ENCODE results near the gene VWF.

The VWF gene

GRCh38 chr12:5969974-5970690, 154.3 kb downstream of the VWF start:
- H3K4me3 ChIP-seq (ENCODE audit: low read length): no peak overlapping the region
- no peaks in the 10 kb centered on the region for H3K27me3 ChIP-seq (ENCODE audit: control insufficient read depth, insufficient read depth, low read length)
- no peak overlapping the region for H3K27ac ChIP-seq (ENCODE audit: low read length)
- no peak overlapping the region for H3K9ac ChIP-seq (ENCODE audit: low read length)
- H3K4me1 ChIP-seq (ENCODE audit: control insufficient read depth, low read depth, low read length): peaks cover 15% of the 10 kb centered on the region
- no peaks in the 10 kb centered on the region for H3K9me3 ChIP-seq (ENCODE audit: control insufficient read depth, low read depth, low read length)
- H3K36me3 ChIP-seq (ENCODE audit: control insufficient read depth, low read depth, low read length): no peaks in the 10 kb centered on the region

GRCh38 chr12:5969156-5969973, 155.1 kb downstream of the VWF start:
- Histone ChIP-seq H3K4me1 (ENCODE audit: control insufficient read depth, low read depth, low read length) (peaks cover 22% of the 10 kb centered on the region), H3K36me3 (ENCODE audit: control insufficient read depth, low read depth, low read length) (no peaks in the 10 kb centered on the region), H3K27ac (ENCODE audit: low read length) (no peak overlapping the region), H3K9ac (ENCODE audit: low read length) (no peak overlapping the region), H3K9me3 (ENCODE audit: control insufficient read depth, low read depth, low read length) (no peaks in the 10 kb centered on the region), H3K27me3 (ENCODE audit: control insufficient read depth, insufficient read depth, low read length) (no peaks in the 10 kb centered on the region), H3K4me3 (ENCODE audit: low read length) (no peak overlapping the region)

GRCh38 chr12:5967645-5968415, 156.6 kb downstream of the VWF start:
- no peak overlapping the region for H3K4me3 ChIP-seq (ENCODE audit: low read length)
- no peaks in the 10 kb centered on the region for H3K27me3 ChIP-seq (ENCODE audit: control insufficient read depth, insufficient read depth, low read length)

GRCh38 chr12:5966486-5967095, 157.9 kb downstream of the VWF start:
- peaks cover 29% of the 10 kb centered on the region for H3K4me1 ChIP-seq (ENCODE audit: control insufficient read depth, low read depth, low read length)
- H3K27me3 ChIP-seq (ENCODE audit: control insufficient read depth, insufficient read depth, low read length): no peaks in the 10 kb centered on the region
- no peak overlapping the region for H3K4me3 ChIP-seq (ENCODE audit: low read length)
- no peaks in the 10 kb centered on the region for H3K36me3 ChIP-seq (ENCODE audit: control insufficient read depth, low read depth, low read length)
- no peak overlapping the region for H3K9ac ChIP-seq (ENCODE audit: low read length)
- H3K9me3 ChIP-seq (ENCODE audit: control insufficient read depth, low read depth, low read length): no peaks in the 10 kb centered on the region
- no peak overlapping the region for H3K27ac ChIP-seq (ENCODE audit: low read length)

More at GRCh38 chr12:5967645-5968415, 156.6 kb downstream of the VWF start:
- no peaks in the 10 kb centered on the region for H3K9me3 ChIP-seq (ENCODE audit: control insufficient read depth, low read depth, low read length)
- no peak overlapping the region for H3K27ac ChIP-seq (ENCODE audit: low read length)
- no peaks in the 10 kb centered on the region for H3K36me3 ChIP-seq (ENCODE audit: control insufficient read depth, low read depth, low read length)
- no peak overlapping the region for H3K9ac ChIP-seq (ENCODE audit: low read length)
- H3K4me1 ChIP-seq (ENCODE audit: control insufficient read depth, low read depth, low read length): peaks cover 29% of the 10 kb centered on the region

- H3K4me1 ChIP-seq (ENCODE audit: control insufficient read depth, low read depth, low read length): peaks cover 29% of the 10 kb centered on the region
- H3K9me3 ChIP-seq (ENCODE audit: control insufficient read depth, low read depth, low read length): no peaks in the 10 kb centered on the region
- no peaks in the 10 kb centered on the region for H3K27me3 ChIP-seq (ENCODE audit: control insufficient read depth, insufficient read depth, low read length)
- no peaks in the 10 kb centered on the region for H3K36me3 ChIP-seq (ENCODE audit: control insufficient read depth, low read depth, low read length)
- H3K9ac ChIP-seq (ENCODE audit: low read length): no peak overlapping the region
- peak overlapping the region; percentile 26 for H3K4me3 ChIP-seq (ENCODE audit: low read length)
- no peak overlapping the region for H3K27ac ChIP-seq (ENCODE audit: low read length)
Measured at GRCh38 chr12:5965950-5966383, 158.5 kb downstream of the VWF start.

GRCh38 chr12:5964913-5965900, 159.3 kb downstream of the VWF start:
- Histone ChIP-seq H3K27me3 (ENCODE audit: control insufficient read depth, insufficient read depth, low read length) (no peaks in the 10 kb centered on the region), H3K9me3 (ENCODE audit: control insufficient read depth, low read depth, low read length) (no peaks in the 10 kb centered on the region), H3K4me1 (ENCODE audit: control insufficient read depth, low read depth, low read length) (peaks cover 29% of the 10 kb centered on the region), H3K4me3 (ENCODE audit: low read length) (peak overlapping the region; percentile 26), H3K36me3 (ENCODE audit: control insufficient read depth, low read depth, low read length) (no peaks in the 10 kb centered on the region), H3K9ac (ENCODE audit: low read length) (no peak overlapping the region), H3K27ac (ENCODE audit: low read length) (no peak overlapping the region)

GRCh38 chr12:5963515-5963914, 161.0 kb downstream of the VWF start:
- H3K4me1 ChIP-seq (ENCODE audit: control insufficient read depth, low read depth, low read length): peaks cover 21% of the 10 kb centered on the region
- no peak overlapping the region for H3K9ac ChIP-seq (ENCODE audit: low read length)
- H3K27me3 ChIP-seq (ENCODE audit: control insufficient read depth, insufficient read depth, low read length): no peaks in the 10 kb centered on the region
- H3K9me3 ChIP-seq (ENCODE audit: control insufficient read depth, low read depth, low read length): no peaks in the 10 kb centered on the region
- no peak overlapping the region for H3K27ac ChIP-seq (ENCODE audit: low read length)
- H3K36me3 ChIP-seq (ENCODE audit: control insufficient read depth, low read depth, low read length): no peaks in the 10 kb centered on the region
- H3K4me3 ChIP-seq (ENCODE audit: low read length): no peak overlapping the region

GRCh38 chr12:5960783-5961182, 163.7 kb downstream of the VWF start:
- Histone ChIP-seq H3K4me3 (ENCODE audit: low read length) (no peak overlapping the region), H3K36me3 (ENCODE audit: control insufficient read depth, low read depth, low read length) (no peaks in the 10 kb centered on the region), H3K4me1 (ENCODE audit: control insufficient read depth, low read depth, low read length) (peaks cover 21% of the 10 kb centered on the region), H3K9me3 (ENCODE audit: control insufficient read depth, low read depth, low read length) (no peaks in the 10 kb centered on the region), H3K27ac (ENCODE audit: low read length) (no peak overlapping the region), H3K27me3 (ENCODE audit: control insufficient read depth, insufficient read depth, low read length) (no peaks in the 10 kb centered on the region), H3K9ac (ENCODE audit: low read length) (no peak overlapping the region)

GRCh38 chr12:5956987-5957386, 167.5 kb downstream of the VWF start:
- H3K4me3 ChIP-seq (ENCODE audit: low read length): no peak overlapping the region
- H3K36me3 ChIP-seq (ENCODE audit: control insufficient read depth, low read depth, low read length): no peaks in the 10 kb centered on the region
- H3K27ac ChIP-seq (ENCODE audit: low read length): no peak overlapping the region
- H3K27me3 ChIP-seq (ENCODE audit: control insufficient read depth, insufficient read depth, low read length): no peaks in the 10 kb centered on the region
- no peak overlapping the region for H3K9ac ChIP-seq (ENCODE audit: low read length)
- no peaks in the 10 kb centered on the region for H3K4me1 ChIP-seq (ENCODE audit: control insufficient read depth, low read depth, low read length)
- H3K9me3 ChIP-seq (ENCODE audit: control insufficient read depth, low read depth, low read length): no peaks in the 10 kb centered on the region

GRCh38 chr12:5954661-5955060, 169.8 kb downstream of the VWF start:
- no peaks in the 10 kb centered on the region for H3K4me1 ChIP-seq (ENCODE audit: control insufficient read depth, low read depth, low read length)
- no peaks in the 10 kb centered on the region for H3K36me3 ChIP-seq (ENCODE audit: control insufficient read depth, low read depth, low read length)
- H3K27me3 ChIP-seq (ENCODE audit: control insufficient read depth, insufficient read depth, low read length): no peaks in the 10 kb centered on the region
- no peak overlapping the region for H3K27ac ChIP-seq (ENCODE audit: low read length)
- H3K9me3 ChIP-seq (ENCODE audit: control insufficient read depth, low read depth, low read length): no peaks in the 10 kb centered on the region
- H3K9ac ChIP-seq (ENCODE audit: low read length): no peak overlapping the region
- H3K4me3 ChIP-seq (ENCODE audit: low read length): no peak overlapping the region

Data from iPS-18a (cell line).